ENCODE data around the gene RASSF4. TPM values are rescaled to one million over a fixed set of nuclear protein-coding genes. Genes with fewer than 3 reads are reported as not detected.

The RASSF4 gene
- total RNA-seq, 3 donors from 2014 or later, result 18.7 to 364 (median 41.1) TPM

GRCh38 chr10:44923611-44924010 is 36.0 kb upstream of the RASSF4 start:
- TF ChIP-seq POLR2AphosphoS5 (IDR thresholded peaks at IDR 0.05), result no peak
- no peak for TF ChIP-seq POLR2A (IDR thresholded peaks at IDR 0.05)
- TF ChIP-seq, protein P1, sequence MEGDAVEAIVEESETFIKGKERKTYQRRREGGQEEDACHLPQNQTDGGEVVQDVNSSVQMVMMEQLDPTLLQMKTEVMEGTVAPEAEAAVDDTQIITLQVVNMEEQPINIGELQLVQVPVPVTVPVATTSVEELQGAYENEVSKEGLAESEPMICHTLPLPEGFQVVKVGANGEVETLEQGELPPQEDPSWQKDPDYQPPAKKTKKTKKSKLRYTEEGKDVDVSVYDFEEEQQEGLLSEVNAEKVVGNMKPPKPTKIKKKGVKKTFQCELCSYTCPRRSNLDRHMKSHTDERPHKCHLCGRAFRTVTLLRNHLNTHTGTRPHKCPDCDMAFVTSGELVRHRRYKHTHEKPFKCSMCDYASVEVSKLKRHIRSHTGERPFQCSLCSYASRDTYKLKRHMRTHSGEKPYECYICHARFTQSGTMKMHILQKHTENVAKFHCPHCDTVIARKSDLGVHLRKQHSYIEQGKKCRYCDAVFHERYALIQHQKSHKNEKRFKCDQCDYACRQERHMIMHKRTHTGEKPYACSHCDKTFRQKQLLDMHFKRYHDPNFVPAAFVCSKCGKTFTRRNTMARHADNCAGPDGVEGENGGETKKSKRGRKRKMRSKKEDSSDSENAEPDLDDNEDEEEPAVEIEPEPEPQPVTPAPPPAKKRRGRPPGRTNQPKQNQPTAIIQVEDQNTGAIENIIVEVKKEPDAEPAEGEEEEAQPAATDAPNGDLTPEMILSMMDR (IDR thresholded peaks at IDR 0.05), result no peak
- intact Hi-C loops (cut with DNase I; ENCODE audit: low total_unique reads), result no loop called here
- Histone ChIP-seq H3K27ac (no peak overlapping the region), H3K27me3 (no peaks in the 10 kb centered on the region), H3K9me3 (no peaks in the 10 kb centered on the region), H3K4me1 (no peaks in the 10 kb centered on the region), H3K4me3 (no peak overlapping the region), H3K36me3 (no peaks in the 10 kb centered on the region)
- DNase-seq (ENCODE audit: low spot score in 2 of 2), result no peak

GRCh38 chr10:44924261-44925040 is 35.2 kb upstream of the RASSF4 start:
- H3K4me1 ChIP-seq, result no peaks in the 10 kb centered on the region
- no peaks in the 10 kb centered on the region for H3K36me3 ChIP-seq
- no peak overlapping the region for H3K27ac ChIP-seq
- TF ChIP-seq POLR2AphosphoS5 (IDR thresholded peaks at IDR 0.05) (no peak), POLR2A (IDR thresholded peaks at IDR 0.05) (no peak)
- TF ChIP-seq, protein P1 (IDR thresholded peaks at IDR 0.05), result no peak
- H3K4me3 ChIP-seq, result no peak overlapping the region
- no peaks in the 10 kb centered on the region for H3K27me3 ChIP-seq
- H3K9me3 ChIP-seq, result no peaks in the 10 kb centered on the region
- intact Hi-C loops (cut with DNase I; ENCODE audit: low total_unique reads), result no loop called here
- no peak for DNase-seq (ENCODE audit: low spot score in 2 of 2)

- no peak for DNase-seq (ENCODE audit: low spot score in 2 of 2)
These were observed 34.4 kb upstream of the RASSF4 start for GRCh38 chr10:44925224-44925623.

DNA sequence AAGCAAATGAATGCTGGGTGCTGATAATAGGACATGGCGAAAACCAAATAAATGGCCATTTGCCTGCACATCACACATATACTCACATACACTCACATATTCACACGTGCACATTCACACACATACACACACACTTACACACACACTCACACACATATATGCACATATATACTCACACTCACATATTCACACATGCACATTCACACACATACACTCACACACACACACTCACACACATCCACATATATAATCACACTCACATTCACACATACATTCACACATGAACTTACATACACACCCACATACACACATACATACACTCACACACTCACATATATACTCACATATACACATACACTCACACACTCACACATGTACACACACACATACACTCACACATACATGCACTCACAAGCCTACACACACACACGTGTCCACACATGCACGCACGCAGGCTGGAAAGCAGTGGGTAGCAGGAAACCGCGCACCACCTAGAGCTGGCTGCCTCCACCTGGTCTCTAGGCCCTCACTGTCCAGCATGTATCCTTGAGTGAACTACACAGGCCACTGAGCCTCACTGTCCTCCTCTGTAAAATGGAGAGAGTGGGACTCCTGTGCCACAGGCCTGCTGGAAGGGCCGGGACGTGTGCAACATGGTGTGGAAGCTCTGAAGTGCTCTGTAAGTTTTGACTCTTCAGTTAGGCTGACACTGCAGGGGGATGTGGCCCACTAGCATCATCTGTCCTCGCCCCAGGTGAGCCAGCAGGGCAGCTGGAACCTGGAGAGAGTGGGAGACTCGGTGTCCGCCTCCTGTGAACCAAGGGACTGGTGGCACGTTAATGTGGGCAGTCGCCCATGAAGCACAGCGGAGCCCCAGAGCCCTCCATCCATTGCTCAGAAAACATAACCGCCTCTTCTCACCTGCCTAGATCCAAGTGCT is 33.5 kb upstream of the RASSF4 start:
- DNase-seq (ENCODE audit: low spot score in 2 of 2), result no peak

More at GRCh38 chr10:44925224-44925623, 34.4 kb upstream of the RASSF4 start:
- H3K27ac ChIP-seq, result no peak overlapping the region
- TF ChIP-seq POLR2A (IDR thresholded peaks at IDR 0.05) (no peak), POLR2AphosphoS5 (IDR thresholded peaks at IDR 0.05) (no peak)
- TF ChIP-seq, protein P1 (IDR thresholded peaks at IDR 0.05), result no peak
- H3K9me3 ChIP-seq, result no peaks in the 10 kb centered on the region
- H3K36me3 ChIP-seq, result no peaks in the 10 kb centered on the region
- intact Hi-C loops (cut with DNase I; ENCODE audit: low total_unique reads), result no loop called here
- no peak overlapping the region for H3K4me3 ChIP-seq
- H3K4me1 ChIP-seq, result no peaks in the 10 kb centered on the region
- no peaks in the 10 kb centered on the region for H3K27me3 ChIP-seq

More for the DNA sequence above, 33.5 kb upstream of the RASSF4 start:
- Histone ChIP-seq H3K36me3 (no peaks in the 10 kb centered on the region), H3K27me3 (no peaks in the 10 kb centered on the region), H3K4me1 (no peaks in the 10 kb centered on the region), H3K9me3 (no peaks in the 10 kb centered on the region), H3K27ac (no peak overlapping the region), H3K4me3 (no peak overlapping the region)
- intact Hi-C loops (cut with DNase I; ENCODE audit: low total_unique reads), result no loop called here
- TF ChIP-seq, protein P1 (IDR thresholded peaks at IDR 0.05), result no peak
- TF ChIP-seq POLR2A (IDR thresholded peaks at IDR 0.05) (no peak), POLR2AphosphoS5 (IDR thresholded peaks at IDR 0.05) (no peak)

Data from breast epithelium (tissue), 4 donors.